Measurements from ENCODE around the gene TEX29. TPM values are rescaled to one million over a fixed set of nuclear protein-coding genes. Genes with fewer than 3 reads are reported as not detected.

TEX29 gene
- total RNA-seq, 1 experiment from 2014 or later = 0.33 TPM

GRCh38 chr13:111335298-111335697 is 14.9 kb downstream of the TEX29 start:
- Histone ChIP-seq H3K27ac (ENCODE audit: insufficient read length, low read depth, low read length) (no peak overlapping the region), H2BK120ac (ENCODE audit: low read depth, low read length, poor library complexity, severe bottlenecking) (no peak overlapping the region), H4K5ac (ENCODE audit: insufficient read length, low read depth, low read length) (no peak overlapping the region), H4K20me1 (ENCODE audit: control insufficient read depth, insufficient read depth, insufficient read length) (no peaks in the 10 kb centered on the region), H3K4me2 (ENCODE audit: insufficient read depth, insufficient read length, low read length) (no peak overlapping the region), H3K9me3 (ENCODE audit: control insufficient read depth, low read depth, low read length) (no peaks in the 10 kb centered on the region), H3K79me2 (ENCODE audit: insufficient read depth, low read length) (no peaks in the 10 kb centered on the region), H2AK5ac (ENCODE audit: insufficient read length, low read length) (no peak overlapping the region), H3T11ph (ENCODE audit: low read length) (no peak overlapping the region), H3K56ac (ENCODE audit: insufficient read length, low read depth, low read length) (no peak overlapping the region), H3K4me1 (ENCODE audit: insufficient read depth, low read length) (no peaks in the 10 kb centered on the region), H3K79me1 (ENCODE audit: insufficient read depth, low read depth, low read length, poor library complexity, severe bottlenecking) (no peaks in the 10 kb centered on the region), H2BK5ac (ENCODE audit: insufficient read length, low read length) (no peak overlapping the region), H3K4ac (ENCODE audit: low read depth, low read length) (no peak overlapping the region), H2AFZ (ENCODE audit: low read length) (no peak overlapping the region), H2BK15ac (ENCODE audit: low read depth, low read length) (no peak overlapping the region), H3K23ac (ENCODE audit: insufficient read length, low read depth, low read length) (no peak overlapping the region), H2BK12ac (ENCODE audit: insufficient read length, low read depth, low read length) (no peak overlapping the region), H3K27me3 (ENCODE audit: insufficient read depth, low read length) (no peaks in the 10 kb centered on the region), H2BK20ac (ENCODE audit: low read depth, low read length, poor library complexity, severe bottlenecking) (peak overlapping the region; percentile 7), H3K18ac (ENCODE audit: insufficient read length, low read depth, low read length) (no peak overlapping the region), H3K14ac (ENCODE audit: insufficient read depth, low read length) (no peak overlapping the region), H3K9ac (ENCODE audit: extremely low read depth, insufficient read length, low read length) (no peak overlapping the region), H4K8ac (replicated peaks; ENCODE audit: insufficient read length, low read depth, low read length) (no peak overlapping the region), H4K91ac (ENCODE audit: insufficient read length, low read depth, low read length) (no peak overlapping the region), H3K23me2 (ENCODE audit: insufficient read length, low read depth, low read length, poor library complexity, severe bottlenecking) (no peaks in the 10 kb centered on the region)
- peak; percentile 7 for DNase-seq
- Mint-ChIP-seq H3K4me3 (no peak overlapping the region), H3K27me3 (ENCODE audit: low read depth) (peaks cover 4% of the 10 kb centered on the region), H3K27ac (no peak overlapping the region), H3K36me3 (ENCODE audit: insufficient read depth in 1 of 3, low read depth in 3 of 3) (no peaks in the 10 kb centered on the region; a peak in 1 of 7 replicates), H3K4me1 (no peaks in the 10 kb centered on the region), H3K9me3 (no peaks in the 10 kb centered on the region)
- no CpG with 5 or more reads among the region's 5 CpGs for WGBS (ENCODE audit: extremely low coverage, insufficient read length, low lambda C conversion rate)
- no peak for TF ChIP-seq CTCF (conservative IDR thresholded peaks at IDR 0.05)
